CD4-positive, alpha-beta T cell treated with Interferon alpha-2 for 1 hour (primary cell): ENCODE data around the gene XRCC5.
A peak's percentile ranks its signal among the peaks of the same experiment; 100 is the strongest.
"Not testable (repeated sequence)": the region's sequence is repeated elsewhere in the genome, so short reads cannot be mapped to it uniquely, and the experiment has no call there.

Experiments
- DNase-seq, 2 donors: peaks; one replicate each; pipeline ENCODE4 v3.0.0-alpha.2; 2020 to 2022

Gene XRCC5

DNA sequence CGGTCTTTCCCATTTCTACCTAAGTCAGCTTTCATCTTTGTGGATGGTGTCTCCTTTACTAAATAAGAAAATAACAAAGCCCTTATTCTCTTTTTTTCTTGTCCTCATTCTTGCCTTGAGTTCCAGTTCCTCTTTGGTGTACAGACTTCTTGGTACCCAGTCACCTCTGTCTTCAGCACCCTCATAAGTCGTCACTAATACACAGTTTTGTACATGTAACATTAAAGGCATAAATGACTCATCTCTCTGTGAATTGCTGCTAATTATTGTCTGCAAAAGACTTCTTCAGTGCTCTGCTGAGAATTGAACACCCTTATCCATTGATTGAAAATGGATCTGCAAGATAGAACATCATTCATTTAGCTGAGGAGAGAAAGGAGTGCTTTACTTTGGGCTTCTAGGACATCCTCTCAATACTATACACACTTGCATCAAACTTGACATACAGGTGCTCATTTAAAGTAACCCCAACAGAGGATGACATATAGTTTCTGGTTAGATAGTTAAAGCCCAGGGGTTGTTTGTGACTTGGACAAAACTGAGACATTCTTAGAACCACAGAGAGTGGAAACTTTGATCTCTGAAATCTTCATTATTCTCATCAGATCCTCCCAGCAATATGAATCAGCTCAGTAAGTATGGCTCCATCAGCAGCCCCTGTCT, 97.0 kb downstream of the XRCC5 start:
- DNase-seq: no peak

DNA sequence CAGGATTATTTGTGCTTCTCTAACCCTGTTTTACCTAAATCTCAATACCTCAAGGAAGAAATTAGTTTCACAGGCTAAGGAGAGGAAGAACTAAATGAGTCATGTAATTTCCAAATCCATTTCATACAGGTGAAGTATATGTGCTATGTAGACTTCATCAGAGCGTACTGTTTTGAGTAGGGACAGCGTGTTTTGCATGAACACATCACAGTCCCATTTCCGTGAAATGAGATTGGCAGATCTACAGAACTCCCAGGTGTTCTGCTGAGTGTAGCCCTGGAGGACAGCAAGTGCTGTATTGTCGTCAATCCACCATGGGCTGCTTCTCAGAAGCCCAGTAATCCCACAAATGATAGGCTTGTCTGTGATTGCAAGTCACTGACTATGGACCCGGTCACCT, 97.7 kb downstream of the XRCC5 start:
- DNase-seq: no peak

DNA sequence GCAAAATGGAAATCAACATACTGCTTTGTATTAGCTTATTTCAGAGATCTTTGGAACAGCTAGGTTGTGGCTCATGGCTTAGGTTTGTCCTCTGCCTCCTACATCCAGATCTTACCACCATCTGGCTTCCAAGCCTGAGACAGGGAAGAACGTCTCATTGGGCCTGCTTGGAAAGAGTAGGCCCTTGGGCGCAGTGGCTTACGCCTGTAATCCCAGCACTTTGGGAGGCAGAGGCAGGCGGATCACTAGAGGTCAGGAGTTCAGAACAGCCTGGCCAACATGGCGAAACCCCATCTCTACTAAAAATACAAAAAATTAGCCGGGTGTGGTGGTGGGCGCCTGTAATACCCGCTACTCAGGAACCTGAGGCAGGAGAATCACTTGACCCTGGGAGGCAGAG, 99.5 kb downstream of the XRCC5 start:
- DNase-seq: not testable (repeated sequence)

DNA sequence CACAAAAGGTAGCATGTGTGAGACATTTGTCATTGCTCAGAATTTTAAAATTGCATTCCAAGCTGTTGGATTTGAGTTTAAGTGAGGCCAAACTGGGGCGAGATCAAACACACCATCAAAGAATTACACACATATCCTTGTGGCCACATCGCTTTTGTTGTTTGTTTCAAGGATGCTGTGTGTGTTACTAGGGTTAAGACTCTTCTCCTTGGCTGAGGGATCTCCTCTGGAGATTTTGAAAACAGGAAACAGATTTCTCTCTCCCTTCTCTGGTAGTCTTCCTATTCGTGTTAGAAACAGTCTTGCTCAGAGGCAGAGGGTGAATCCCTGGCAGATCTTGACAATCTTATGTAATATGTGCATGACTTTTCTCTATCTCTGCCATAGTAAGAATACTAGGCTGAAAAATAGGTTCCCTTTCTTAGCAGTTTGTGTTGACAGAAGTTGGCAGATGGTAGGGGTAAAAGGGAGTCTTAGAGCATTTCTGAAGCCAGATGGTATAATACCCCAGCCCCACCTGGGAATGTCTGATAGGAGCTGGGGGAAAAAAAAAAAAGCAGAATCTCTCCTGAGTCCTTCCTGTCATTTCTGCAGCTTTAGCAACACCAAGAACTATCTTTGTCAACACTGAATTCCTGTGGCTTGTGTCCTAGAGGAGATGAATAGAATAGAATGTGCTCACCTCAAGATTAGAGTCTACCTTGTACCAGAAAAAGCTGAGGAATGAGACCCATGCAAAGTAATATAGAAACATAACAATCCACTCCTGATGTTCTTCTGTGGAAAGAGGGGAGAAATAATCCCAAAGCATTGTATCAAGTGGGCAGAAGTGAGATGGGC, 101.8 kb downstream of the XRCC5 start:
- DNase-seq: no peak

DNA sequence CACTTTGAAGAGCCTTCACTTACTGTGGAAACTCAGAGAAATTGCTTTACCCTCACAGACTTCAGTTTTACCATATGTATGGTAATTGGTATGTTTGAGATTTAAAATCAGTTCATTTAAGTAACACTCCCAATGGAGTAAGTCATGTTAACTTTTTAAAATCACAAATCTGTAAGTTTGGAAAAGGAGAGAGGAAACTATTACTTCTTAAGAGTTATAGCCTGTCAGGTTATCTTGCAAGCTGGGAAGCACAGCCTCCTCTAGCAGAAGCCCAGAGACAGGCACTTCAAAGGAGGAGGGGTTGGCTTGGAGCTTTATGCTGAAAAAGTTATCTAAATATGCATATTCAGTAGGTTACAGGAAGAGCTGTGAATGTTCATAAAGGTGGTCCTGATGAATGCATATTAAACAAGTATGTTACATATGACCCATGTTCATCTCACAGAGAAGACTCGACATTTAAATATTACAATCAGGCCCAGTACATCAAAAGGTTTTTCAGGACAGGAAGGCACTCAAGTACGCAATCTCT, 102.5 kb downstream of the XRCC5 start:
- no peak for DNase-seq

DNA sequence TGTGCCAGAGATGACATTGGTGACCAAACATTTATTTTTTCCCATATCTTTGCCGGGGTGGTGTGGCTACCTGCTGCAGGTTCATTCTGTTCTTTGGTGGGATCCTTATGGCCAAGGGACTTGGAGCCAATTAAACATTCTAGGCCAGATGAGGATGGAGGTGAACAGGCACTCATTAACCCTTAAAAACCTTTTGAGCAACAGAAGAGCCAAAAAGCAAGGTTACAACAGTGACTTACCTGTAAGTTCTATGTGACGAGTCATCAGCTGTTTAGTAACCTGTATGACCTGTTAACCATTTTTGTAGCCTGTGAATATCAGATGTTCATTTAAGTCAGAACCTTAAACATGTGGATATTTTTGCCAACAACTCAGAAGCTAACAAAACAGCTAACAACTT, 105.6 kb downstream of the XRCC5 start:
- DNase-seq: no peak

DNA sequence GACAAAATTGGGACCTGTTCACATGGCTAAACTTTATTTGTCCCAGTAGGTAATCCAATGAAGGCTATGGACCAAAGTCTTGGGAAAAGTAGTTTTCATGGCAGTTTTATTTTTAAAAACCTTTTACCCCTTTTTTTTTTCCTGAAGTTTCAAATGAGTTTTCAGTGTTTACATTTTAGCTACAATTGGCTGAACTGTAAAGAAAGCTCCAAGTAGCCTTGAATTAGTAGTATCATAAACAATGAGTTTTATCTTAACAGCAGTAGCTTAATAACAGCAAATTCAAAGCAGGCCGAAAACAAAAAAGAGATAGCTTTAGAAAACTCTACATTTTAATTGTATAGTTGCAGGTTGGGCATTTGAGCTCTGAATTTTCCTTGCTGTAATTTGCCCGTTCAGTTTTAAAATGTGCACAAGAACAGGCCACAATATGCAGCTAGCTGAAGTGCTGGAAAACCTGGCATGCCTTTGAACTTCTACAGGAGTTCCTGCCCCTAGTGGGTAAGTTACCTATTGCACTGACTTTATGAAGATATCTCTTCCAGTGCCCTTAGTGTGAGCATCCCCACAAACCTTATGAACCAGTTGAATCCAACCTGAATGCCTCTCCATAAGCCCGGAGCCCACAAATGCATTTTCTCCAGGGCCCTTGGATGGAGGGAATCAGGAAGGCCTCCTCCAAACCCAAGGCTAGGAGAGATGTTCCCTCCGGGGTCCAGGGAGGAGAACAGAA, 106.7 kb downstream of the XRCC5 start:
- DNase-seq: no peak

DNA sequence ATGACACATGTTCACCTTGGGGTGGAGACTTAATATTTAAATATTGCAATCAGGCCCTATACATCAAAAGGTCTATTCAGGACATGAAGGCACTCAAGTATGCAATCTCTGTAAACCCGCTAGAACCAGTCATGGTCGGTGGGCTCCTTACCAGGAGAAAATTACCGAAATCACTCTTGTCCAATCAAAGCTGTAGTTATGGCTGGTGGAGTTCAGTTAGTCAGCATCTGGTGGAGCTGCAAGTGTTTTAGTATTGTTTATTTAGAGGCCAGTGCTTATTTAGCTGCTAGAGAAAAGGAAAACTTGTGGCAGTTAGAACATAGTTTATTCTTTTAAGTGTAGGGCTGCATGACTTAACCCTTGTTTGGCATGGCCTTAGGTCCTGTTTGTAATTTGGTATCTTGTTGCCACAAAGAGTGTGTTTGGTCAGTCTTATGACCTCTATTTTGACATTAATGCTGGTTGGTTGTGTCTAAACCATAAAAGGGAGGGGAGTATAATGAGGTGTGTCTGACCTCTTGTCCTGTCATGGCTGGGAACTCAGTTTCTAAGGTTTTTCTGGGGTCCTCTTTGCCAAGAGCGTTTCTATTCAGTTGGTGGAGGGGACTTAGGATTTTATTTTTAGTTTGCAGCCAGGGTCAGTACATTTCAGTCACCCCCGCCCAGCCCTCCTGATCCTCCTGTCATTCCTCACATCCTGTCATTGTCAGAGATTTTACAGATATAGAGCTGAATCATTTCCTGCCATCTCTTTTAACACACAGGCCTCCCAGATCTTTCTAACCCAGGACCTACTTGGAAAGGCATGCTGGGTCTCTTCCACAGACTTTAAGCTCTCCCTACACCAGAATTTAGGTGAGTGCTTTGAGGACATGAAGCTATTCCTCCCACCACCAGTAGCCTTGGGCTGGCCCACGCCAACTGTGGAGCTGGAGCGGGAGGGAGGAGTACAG, 108.1 kb downstream of the XRCC5 start:
- DNase-seq: no peak

DNA sequence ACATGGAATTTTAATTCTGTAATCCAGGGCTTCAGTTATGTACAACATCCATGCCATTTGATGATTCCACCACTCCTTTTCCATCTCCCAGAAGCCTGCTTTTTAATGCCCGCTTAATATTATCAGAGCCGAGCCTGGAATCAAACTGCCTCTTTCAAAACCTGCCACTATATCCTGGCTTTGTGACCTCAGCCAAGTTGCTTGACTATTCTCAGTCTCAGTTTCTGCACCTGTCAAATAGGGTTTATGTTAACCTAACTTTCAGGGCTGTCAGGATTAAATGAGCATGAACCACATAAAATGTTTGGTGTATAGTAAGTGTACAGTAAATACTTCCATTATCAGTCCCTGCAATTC, 108.7 kb downstream of the XRCC5 start:
- no peak for DNase-seq

DNA sequence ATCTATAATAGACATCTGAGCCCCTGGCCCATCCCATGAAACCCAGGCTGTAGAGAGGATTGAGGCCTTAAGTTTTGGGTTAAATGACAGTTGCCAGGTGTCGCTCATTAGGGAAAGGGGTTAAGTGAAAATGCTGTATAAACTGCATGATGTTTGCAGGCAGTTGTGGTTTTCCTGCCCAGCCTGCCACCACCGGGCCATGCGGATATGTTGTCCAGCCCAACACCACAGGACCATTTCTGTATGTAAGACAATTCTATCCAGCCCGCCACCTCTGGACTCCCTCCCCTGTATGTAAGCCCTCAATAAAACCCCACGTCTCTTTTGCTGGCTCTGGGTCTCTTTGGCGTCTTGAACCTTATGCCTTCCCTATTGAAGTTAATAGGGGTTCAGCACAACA, 110.7 kb downstream of the XRCC5 start:
- no peak for DNase-seq

DNA sequence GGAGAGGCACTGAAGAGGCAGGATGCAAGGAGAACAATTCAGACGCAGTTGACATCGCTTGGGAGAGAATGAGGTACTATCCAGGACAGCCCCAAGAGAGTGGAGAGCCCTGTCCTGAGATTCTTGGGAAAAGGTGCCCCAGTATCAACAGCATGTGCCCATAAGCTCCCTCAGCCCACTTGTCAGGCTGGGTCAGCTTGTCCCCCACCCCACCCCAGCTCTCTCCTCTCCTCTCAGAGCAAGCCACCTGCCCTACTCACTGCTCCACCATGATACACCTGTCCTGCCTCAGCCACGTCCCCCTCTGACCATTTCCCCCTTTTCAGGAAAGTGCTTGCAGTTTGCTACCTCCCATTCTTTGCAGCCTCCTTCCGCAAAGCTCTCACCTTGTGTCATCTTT, 111.8 kb downstream of the XRCC5 start:
- no peak for DNase-seq

DNA sequence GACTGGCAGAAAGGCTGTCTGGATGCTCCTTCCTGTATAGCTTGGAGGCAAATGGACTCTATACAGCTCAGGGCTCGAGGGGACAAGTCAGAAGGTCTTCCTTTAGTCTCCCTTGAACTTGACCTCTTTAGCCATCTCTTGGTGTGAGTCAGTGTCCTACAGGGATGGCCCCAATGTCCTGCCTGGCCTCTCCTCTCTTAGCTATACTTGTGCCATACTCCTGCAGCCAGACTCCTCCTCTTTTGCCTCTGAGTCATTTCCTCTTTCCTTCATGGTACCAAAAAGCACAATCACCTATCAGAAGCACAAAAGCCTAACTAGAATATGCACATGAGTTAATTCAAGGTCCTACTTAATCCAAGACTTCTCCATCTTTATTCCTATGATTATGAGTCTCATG, 112.7 kb downstream of the XRCC5 start:
- no peak for DNase-seq

DNA sequence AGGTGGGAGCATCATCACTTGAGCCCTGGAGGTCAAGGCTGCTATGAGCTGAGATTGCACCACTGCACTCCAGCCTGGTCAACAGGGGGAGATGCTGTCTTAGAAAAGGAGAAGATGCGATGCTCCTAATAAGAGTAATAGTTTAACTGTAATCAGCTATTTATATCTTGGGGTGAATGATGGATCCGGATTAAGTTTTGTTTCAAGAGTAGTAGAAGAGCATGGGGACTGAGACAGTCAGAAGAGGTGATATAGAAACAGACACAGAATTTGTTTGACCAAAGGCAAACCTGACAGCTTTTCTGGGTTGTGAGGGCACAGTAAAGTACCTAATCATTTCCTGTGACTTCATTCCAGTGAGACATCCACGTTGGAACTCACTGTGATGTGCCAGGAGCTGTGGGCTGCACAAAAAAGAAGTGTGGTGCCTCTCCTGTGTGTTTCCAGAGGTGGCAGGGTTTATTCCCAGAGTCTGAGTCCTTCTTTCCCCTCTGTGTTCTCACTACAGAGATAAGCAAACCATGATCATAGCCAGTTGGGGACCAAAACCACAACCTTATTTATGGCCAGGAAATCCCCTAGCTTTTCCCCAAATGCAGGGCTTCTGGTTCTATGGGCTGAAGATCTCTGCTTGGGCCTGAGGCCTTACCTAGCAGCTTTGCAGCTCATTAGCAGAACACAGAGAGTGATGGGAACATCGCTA, 113.7 kb downstream of the XRCC5 start:
- DNase-seq: peak in 1 of 2 donors; percentile 19

DNA sequence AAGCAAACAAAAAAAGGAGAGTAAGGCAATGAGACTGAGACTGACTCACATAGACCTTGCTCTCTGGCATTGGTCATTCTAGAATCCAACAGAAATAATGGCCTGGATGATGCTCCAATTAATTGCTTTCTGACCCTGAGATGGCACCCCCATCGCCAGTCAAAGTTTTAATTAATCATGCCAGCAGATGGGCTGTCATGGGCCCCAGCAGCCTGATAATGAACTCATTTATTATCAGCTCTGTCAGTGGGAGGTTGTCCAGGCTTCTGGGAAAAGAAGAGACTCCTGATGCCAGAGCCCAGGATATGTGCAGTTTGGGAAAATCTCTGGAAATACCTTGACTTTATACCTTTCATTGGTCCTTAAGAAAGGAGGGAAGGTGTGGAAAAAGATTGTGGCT, 115.2 kb downstream of the XRCC5 start:
- no peak for DNase-seq

DNA sequence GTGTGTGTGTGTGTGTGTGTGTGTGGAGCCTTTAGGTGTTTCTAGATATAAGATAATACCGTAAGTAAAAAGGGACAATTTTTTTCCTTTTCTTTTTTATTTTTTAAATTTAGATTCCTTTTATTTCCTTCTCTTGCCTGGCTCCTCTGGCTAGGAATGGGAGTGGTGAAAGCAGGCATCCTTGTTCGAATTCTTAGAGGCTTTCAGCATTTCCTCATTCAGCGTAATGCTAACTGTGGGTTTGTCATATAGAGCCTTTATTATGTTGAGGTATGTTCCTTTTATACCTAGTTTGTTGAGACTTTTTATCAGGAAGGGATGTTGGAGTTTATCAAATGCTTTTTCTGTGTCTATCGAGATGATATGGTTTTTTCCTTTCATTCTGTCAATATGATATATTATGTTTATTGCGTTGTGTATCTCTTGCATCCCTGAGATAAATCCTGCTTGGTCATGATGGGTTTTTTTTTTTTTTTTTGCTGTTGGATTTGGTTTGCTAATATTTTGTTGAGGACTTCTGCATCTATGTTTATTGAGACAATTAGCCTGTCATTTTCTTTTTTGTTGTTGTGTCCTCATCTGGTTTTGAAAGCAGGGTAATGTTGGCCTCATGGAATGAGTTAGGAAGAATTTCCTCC, 120.2 kb downstream of the XRCC5 start:
- no peak for DNase-seq

DNA sequence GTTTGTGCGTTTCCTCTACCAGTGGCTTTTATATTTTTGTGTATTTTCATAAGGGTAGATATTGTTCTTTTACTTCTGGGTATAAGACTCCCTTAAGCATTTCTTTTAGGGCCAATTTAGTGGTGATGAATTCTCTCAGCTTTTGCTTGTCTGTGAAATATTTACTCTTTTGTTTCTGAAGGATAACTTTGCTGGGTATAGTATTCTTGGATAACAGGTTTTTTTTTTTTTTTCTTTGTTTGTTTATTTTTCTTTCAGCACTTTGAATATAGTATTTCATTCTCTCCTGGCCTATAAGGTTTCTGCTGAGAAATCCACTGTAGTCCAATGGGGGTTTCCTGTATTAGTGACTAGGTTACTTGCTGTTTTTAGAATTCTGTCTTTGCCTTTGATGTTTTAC, 122.7 kb downstream of the XRCC5 start:
- no peak for DNase-seq

DNA sequence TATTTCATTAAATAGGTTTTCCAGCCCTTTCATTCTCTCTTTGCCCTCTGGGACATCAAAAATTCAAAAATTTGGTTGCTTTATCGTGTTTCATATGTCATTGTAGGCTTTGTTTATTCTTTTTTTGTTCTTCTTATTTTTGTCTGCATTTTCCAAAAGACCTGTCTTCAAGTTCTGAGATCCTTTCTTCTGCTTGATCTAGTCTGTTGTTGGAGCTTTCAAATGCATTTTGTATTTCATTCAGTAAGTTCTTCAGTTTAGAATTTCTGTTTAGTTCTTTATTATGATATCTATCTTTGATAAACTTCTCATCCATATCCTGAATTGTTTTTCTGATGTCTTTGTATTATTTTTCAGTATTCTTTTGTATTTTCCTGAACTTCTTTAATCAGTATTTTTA, 123.6 kb downstream of the XRCC5 start:
- no peak for DNase-seq

DNA sequence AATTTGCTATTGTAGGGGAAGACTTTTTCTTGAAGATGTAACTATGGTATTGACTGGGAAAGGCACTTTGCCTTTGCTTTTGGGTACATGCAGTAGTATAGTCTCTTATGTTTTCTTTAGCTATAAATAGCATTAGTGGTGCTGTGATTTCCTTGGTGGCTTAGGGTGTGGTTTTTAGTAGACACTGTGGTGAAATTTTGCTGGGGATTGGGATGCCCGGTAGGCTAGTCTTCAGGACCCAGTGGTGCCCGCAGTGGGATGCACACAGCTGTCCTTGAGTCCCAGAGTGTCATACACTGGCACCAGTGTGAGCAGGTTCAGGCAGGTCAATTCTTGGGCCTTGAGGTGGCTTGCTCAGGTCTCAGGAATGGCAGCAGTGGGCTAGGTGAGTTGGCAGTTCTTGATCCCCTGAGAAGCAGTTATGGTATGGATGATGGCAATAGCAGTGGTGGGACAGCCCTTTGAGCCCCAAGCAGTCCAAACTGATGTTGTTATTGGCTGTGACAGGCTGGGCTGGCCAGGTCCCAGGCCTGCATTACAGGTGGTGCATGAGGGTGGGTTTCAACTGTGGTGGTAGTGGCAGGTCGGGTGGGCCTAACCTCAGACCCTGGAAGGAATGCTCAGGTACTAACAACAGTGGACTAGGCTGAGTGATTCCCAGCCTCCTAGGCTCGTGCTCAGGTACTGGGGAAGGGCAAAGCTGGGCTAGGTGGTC, 124.3 kb downstream of the XRCC5 start:
- no peak for DNase-seq

DNA sequence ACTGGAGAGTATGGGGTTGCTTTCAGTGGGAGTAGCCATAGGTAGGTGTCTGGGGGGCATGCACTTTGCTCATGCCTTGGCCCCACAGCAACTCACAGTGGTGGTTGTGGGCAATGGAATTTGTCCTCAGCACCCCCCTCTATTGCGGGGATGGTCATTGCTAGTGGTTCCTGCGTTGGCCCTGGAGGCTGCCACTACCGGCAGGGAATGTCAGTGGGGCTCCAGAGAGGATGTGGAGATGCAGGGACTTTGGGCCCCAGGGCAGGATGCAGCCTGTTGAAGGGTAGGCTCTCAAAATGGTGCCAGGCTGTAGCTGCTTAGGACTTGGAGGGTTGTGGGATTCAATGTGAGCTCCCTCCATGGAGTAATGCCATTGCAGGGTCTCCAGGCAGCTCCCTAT, 125.0 kb downstream of the XRCC5 start:
- DNase-seq: no peak

DNA sequence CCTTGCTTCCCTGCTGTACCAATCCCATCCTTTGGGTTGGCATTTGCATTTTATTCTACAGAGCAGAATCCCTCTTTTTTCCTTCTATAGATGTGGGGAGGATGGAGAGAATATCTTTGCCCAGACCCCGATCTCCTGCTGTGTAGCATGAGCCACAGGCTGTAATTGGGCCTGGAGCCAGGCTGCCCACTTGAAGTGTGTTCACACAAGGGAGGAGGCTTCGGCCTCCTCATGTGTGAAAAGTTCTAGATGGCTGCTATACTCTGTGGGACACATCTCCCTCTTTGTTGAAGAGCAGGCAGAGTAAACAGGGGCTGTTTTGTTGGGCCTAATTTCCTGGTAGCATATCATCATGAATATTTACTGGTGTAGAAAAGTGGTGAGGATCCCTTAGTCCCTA, 126.3 kb downstream of the XRCC5 start:
- no peak for DNase-seq

DNA sequence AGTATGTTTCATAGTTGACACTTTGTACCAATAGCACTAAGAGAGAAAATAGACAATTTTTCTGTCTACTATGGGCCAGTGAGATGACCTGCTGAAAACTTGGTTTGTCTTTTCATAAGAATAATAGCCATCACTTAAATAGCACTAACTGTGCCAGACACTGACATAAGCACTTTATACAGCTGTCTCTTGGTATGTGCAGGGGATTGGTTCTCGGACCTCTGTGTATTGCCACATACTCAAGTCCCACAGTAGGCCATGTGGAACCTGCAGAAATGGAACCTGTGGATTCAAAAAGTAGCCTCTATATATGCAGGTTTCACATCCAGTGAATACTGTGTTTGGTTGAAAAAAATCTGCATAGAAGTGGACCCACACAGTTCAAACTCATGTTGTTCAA, 126.7 kb downstream of the XRCC5 start:
- DNase-seq: no peak
